Fibroblast of mammary gland (primary cell): ENCODE measurements around the gene CGA.

ENCODE experiments used
- DNase-seq: peaks from one replicate; pipeline ENCODE4 v3.0.0-alpha.2; 2010; ENCODE audit warnings: low read depth
- H3K4me3 ChIP-seq: 2 replicates; pipeline ENCODE4 v1.5.1; 2011; ENCODE audit warnings: low read depth, mild to moderate bottlenecking, low read length, moderate library complexity; ENCODE audit not compliant: control insufficient read depth
- TF ChIP-seq, protein P1 (sequence below): conservative IDR thresholded peaks from 2 replicates; pipeline ENCODE4 v1.5.1; 2011; ENCODE audit warnings: low read depth, low read length, inconsistent platforms; ENCODE audit not compliant: control insufficient read depth, insufficient read depth

Gene CGA

GRCh38 chr6:87078983-87079616 is 15.8 kb downstream of the CGA start:
- no peak overlapping the region for H3K4me3 ChIP-seq
- TF ChIP-seq, protein P1, sequence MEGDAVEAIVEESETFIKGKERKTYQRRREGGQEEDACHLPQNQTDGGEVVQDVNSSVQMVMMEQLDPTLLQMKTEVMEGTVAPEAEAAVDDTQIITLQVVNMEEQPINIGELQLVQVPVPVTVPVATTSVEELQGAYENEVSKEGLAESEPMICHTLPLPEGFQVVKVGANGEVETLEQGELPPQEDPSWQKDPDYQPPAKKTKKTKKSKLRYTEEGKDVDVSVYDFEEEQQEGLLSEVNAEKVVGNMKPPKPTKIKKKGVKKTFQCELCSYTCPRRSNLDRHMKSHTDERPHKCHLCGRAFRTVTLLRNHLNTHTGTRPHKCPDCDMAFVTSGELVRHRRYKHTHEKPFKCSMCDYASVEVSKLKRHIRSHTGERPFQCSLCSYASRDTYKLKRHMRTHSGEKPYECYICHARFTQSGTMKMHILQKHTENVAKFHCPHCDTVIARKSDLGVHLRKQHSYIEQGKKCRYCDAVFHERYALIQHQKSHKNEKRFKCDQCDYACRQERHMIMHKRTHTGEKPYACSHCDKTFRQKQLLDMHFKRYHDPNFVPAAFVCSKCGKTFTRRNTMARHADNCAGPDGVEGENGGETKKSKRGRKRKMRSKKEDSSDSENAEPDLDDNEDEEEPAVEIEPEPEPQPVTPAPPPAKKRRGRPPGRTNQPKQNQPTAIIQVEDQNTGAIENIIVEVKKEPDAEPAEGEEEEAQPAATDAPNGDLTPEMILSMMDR, result peak; percentile 96
- DNase-seq, result peak; percentile 69

DNA sequence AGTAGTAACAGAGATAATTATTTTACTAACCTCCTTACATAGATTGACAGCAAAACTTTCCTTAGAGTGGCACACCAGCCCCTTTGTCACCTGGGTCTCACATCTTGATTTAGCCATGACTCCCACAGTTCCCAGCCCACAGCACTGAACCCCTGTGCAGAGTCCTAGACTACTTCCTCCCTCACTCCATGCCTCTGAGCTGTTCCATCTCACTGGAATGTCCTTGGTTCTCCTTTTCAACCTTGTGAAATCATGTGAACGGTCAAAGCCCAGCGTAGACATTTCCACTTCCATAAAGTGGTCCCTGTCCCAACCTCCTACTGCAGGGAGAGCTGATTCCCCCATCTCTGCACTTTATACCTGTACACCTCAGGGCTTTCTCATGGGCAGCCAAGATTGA is 19.7 kb downstream of the CGA start:
- TF ChIP-seq, protein P1, result no peak
- no peak overlapping the region for H3K4me3 ChIP-seq
- no peak for DNase-seq

- TF ChIP-seq, protein P1, result no peak
- no peak overlapping the region for H3K4me3 ChIP-seq
- no peak for DNase-seq
These were observed 20.7 kb downstream of the CGA start for GRCh38 chr6:87074101-87074621.

- H3K4me3 ChIP-seq, result no peak overlapping the region
- DNase-seq, result no peak
- TF ChIP-seq, protein P1, result no peak
These were observed 23.2 kb downstream of the CGA start for GRCh38 chr6:87071683-87072082.

DNA sequence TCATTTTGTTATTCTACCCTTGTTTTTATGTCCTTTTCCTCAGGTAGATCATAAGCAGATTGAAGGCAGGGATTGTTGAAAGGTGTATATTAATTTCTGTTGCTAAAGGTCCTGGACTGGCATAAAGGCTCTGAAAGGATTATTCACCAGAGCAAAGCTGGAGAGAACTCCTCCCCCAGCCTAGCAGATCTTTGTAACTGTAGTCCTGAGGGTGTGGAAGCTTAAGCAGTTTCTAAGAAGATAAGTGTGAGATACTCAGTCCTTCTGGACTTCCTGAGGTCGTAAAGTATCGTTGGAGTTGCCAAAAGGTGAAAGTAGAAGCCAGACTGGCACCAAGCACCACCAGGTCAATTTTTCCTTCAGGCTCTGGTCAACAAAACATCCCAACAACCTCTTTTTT is 24.2 kb downstream of the CGA start:
- H3K4me3 ChIP-seq, result no peak overlapping the region
- TF ChIP-seq, protein P1, result no peak
- no peak for DNase-seq

GRCh38 chr6:87068795-87069194 is 26.1 kb downstream of the CGA start:
- DNase-seq, result no peak
- H3K4me3 ChIP-seq, result no peak overlapping the region
- TF ChIP-seq, protein P1, result no peak
